Mesenchymal stem cell (in vitro differentiated cells and primary cell): ENCODE measurements around the gene ZNF804B.

Experiments used
- DNase-seq: peaks from one replicate; pipeline ENCODE4 v3.0.0-alpha.2; 2013
- H2AFZ ChIP-seq: one replicate; pipeline ENCODE4 v1.6.1; 2013; ENCODE audit warnings: low read depth, mild to moderate bottlenecking, control low read depth, inconsistent platforms, low read length, moderate library complexity
- H2AK5ac ChIP-seq: 2 replicates; pipeline ENCODE4 v1.6.1; 2013; ENCODE audit warnings: low read length, moderate library complexity, mild to moderate bottlenecking, inconsistent platforms; ENCODE audit not compliant: severe bottlenecking
- H2BK120ac ChIP-seq: one replicate; pipeline ENCODE4 v1.6.1; 2013; ENCODE audit warnings: low read depth, mild to moderate bottlenecking, inconsistent platforms, low read length, moderate library complexity
- H2BK12ac ChIP-seq, 2 experiments: one replicate each; pipeline ENCODE4 v1.6.1; 2013; ENCODE audit warnings: inconsistent platforms in 2 of 2, low read length in 2 of 2, mild to moderate bottlenecking in 2 of 2, moderate library complexity in 2 of 2, control low read depth in 1 of 2
- H2BK15ac ChIP-seq: one replicate; pipeline ENCODE4 v1.6.1; 2013; ENCODE audit warnings: mild to moderate bottlenecking, low read depth, inconsistent platforms; ENCODE audit not compliant: poor library complexity, severe bottlenecking
- H2BK5ac ChIP-seq: 2 replicates; pipeline ENCODE4 v1.6.1; 2013; ENCODE audit warnings: low read depth, mild to moderate bottlenecking, low read length, control low read depth, inconsistent platforms; ENCODE audit not compliant: poor library complexity, severe bottlenecking
- H3K14ac ChIP-seq, 2 experiments: one replicate each; pipeline ENCODE4 v1.6.1; 2013; ENCODE audit warnings: inconsistent platforms in 2 of 2, low read length in 2 of 2, control low read depth in 1 of 2, mild to moderate bottlenecking in 1 of 2, moderate library complexity in 1 of 2
- H3K18ac ChIP-seq, 2 experiments: one replicate each; pipeline ENCODE4 v1.6.1; 2013; ENCODE audit warnings: inconsistent platforms in 2 of 2, low read length in 2 of 2, control low read depth in 1 of 2, low read depth in 1 of 2, mild to moderate bottlenecking in 1 of 2
- H3K23ac ChIP-seq, 2 experiments: one replicate each; pipeline ENCODE4 v1.6.1; 2013; ENCODE audit warnings: inconsistent platforms in 2 of 2, low read length in 2 of 2, mild to moderate bottlenecking in 2 of 2, moderate library complexity in 2 of 2, control low read depth in 1 of 2
- H3K27ac ChIP-seq: 2 replicates; pipeline ENCODE4 v1.5.1; 2013; ENCODE audit warnings: mild to moderate bottlenecking, moderate library complexity, low read length, control low read depth, inconsistent platforms; ENCODE audit not compliant: poor library complexity, severe bottlenecking
- H3K27me3 ChIP-seq, 2 experiments: 2 replicates each; pipeline versions ENCODE4 v1.6.1 to v1.7.0; 2013; ENCODE audit warnings: low read length in 2 of 2, mild to moderate bottlenecking in 2 of 2, moderate library complexity in 2 of 2, control low read depth in 1 of 2, inconsistent platforms in 1 of 2; ENCODE audit not compliant: control insufficient read depth in 1 of 2, insufficient read depth in 1 of 2
- H3K36me3 ChIP-seq, 2 experiments: 2 replicates each; pipeline versions ENCODE4 v1.6.1 to v1.7.0; 2013; ENCODE audit warnings: low read length in 2 of 2, control low read depth in 1 of 2, inconsistent platforms in 1 of 2, low read depth in 1 of 2, mild to moderate bottlenecking in 1 of 2; ENCODE audit not compliant: insufficient read depth in 2 of 2, control insufficient read depth in 1 of 2
- H3K4ac ChIP-seq, 2 experiments: one replicate each; pipeline ENCODE4 v1.6.1; 2013; ENCODE audit warnings: inconsistent platforms in 2 of 2, low read length in 2 of 2, mild to moderate bottlenecking in 2 of 2, moderate library complexity in 2 of 2, control low read depth in 1 of 2, low read depth in 1 of 2
- H3K4me1 ChIP-seq: 2 replicates; pipeline ENCODE4 v1.6.1; 2013; ENCODE audit warnings: low read depth, low read length, control low read depth; ENCODE audit not compliant: control insufficient read depth, insufficient read depth
- H3K4me2 ChIP-seq: 2 replicates; pipeline ENCODE4 v1.6.1; 2013; ENCODE audit warnings: low read length, mild to moderate bottlenecking, inconsistent platforms; ENCODE audit not compliant: poor library complexity, severe bottlenecking
- H3K4me3 ChIP-seq, 2 experiments: 2 replicates each; pipeline versions ENCODE4 v1.5.1 to v1.7.0; 2013; ENCODE audit warnings: low read length in 2 of 2, mild to moderate bottlenecking in 2 of 2, control low read depth in 1 of 2, low read depth in 1 of 2; ENCODE audit not compliant: insufficient read depth in 1 of 2
- H3K79me1 ChIP-seq: replicated peaks from 2 replicates; pipeline ENCODE4 v1.6.1; 2013; ENCODE audit warnings: mild to moderate bottlenecking, control low read depth, low read length, inconsistent platforms; ENCODE audit not compliant: poor library complexity, severe bottlenecking
- H3K9ac ChIP-seq: 2 replicates; pipeline ENCODE4 v1.7.0; 2013; ENCODE audit warnings: mild to moderate bottlenecking, low read length, moderate library complexity
- H3K9me3 ChIP-seq: 2 replicates; pipeline ENCODE4 v1.7.0; 2013; ENCODE audit warnings: mild to moderate bottlenecking, low read length; ENCODE audit not compliant: control insufficient read depth
- H4K8ac ChIP-seq: one replicate; pipeline ENCODE4 v1.6.1; 2013; ENCODE audit warnings: inconsistent platforms, mild to moderate bottlenecking, low read length, moderate library complexity
- H4K91ac ChIP-seq: one replicate; pipeline ENCODE4 v1.6.1; 2013; ENCODE audit warnings: mild to moderate bottlenecking, low read length, inconsistent platforms
- WGBS: methylation state at CpG from one replicate; pipeline ENCODE4 v1.1.7; 2013; ENCODE audit warnings: mixed read lengths; 5-methylcytosine and 5-hydroxymethylcytosine counted together

ZNF804B gene

GRCh38 chr7:88761779-88762178 lies 2.3 kb downstream of the ZNF804B start:
- Histone ChIP-seq H3K4me3 (no peak overlapping the region), H3K4ac (no peak overlapping the region), H2AFZ (no peak overlapping the region), H2BK15ac (no peak overlapping the region), H4K91ac (no peak overlapping the region), H3K79me1 (no peaks in the 10 kb centered on the region), H3K27ac (no peak overlapping the region), H3K23ac (no peak overlapping the region), H3K9ac (no peak overlapping the region), H3K27me3 (peaks cover 28 to 46% of the 10 kb centered on the region in 2 experiments), H2AK5ac (no peak overlapping the region), H2BK5ac (no peak overlapping the region), H3K18ac (no peak overlapping the region), H3K4me1 (peaks cover 12% of the 10 kb centered on the region), H3K4me2 (no peak overlapping the region), H3K36me3 (no peaks in the 10 kb centered on the region), H3K14ac (no peak overlapping the region), H3K9me3 (no peaks in the 10 kb centered on the region), H4K8ac (no peak overlapping the region), H2BK12ac (no peak overlapping the region), H2BK120ac (no peak overlapping the region)
- DNase-seq: no peak
- WGBS: 43% methylated on average over 1 of the region's 1 CpG

GRCh38 chr7:88771417-88771816 lies 11.9 kb downstream of the ZNF804B start:
- Histone ChIP-seq H3K4me2 (no peak overlapping the region), H3K4ac (no peak overlapping the region), H3K18ac (no peak overlapping the region), H2BK12ac (no peak overlapping the region), H2AK5ac (no peak overlapping the region), H3K9me3 (no peaks in the 10 kb centered on the region), H3K27ac (no peak overlapping the region), H3K4me1 (no peaks in the 10 kb centered on the region), H2AFZ (no peak overlapping the region), H3K79me1 (no peaks in the 10 kb centered on the region), H3K27me3 (no peaks in the 10 kb centered on the region), H3K9ac (no peak overlapping the region), H2BK5ac (no peak overlapping the region), H4K91ac (no peak overlapping the region), H3K36me3 (no peaks in the 10 kb centered on the region), H2BK120ac (no peak overlapping the region), H3K14ac (no peak overlapping the region), H3K4me3 (no peak overlapping the region), H3K23ac (no peak overlapping the region), H2BK15ac (no peak overlapping the region), H4K8ac (no peak overlapping the region)
- no CpG with 5 or more reads among the region's 1 CpG for WGBS
- no peak for DNase-seq

GRCh38 chr7:88772776-88773175 lies 13.3 kb downstream of the ZNF804B start:
- H3K23ac ChIP-seq: no peak overlapping the region
- DNase-seq: no peak
- H3K27me3 ChIP-seq: no peaks in the 10 kb centered on the region
- no peak overlapping the region for H3K14ac ChIP-seq
- H3K4me3 ChIP-seq: no peak overlapping the region
- H3K9me3 ChIP-seq: no peaks in the 10 kb centered on the region
- H2BK15ac ChIP-seq: no peak overlapping the region
- no peak overlapping the region for H4K91ac ChIP-seq
- H2BK12ac ChIP-seq: no peak overlapping the region
- no peaks in the 10 kb centered on the region for H3K79me1 ChIP-seq
- H2BK120ac ChIP-seq: no peak overlapping the region
- H3K27ac ChIP-seq: no peak overlapping the region
- no peak overlapping the region for H3K4me2 ChIP-seq
- no peak overlapping the region for H3K4ac ChIP-seq
- no peaks in the 10 kb centered on the region for H3K36me3 ChIP-seq
- H3K4me1 ChIP-seq: no peaks in the 10 kb centered on the region
- no peak overlapping the region for H3K18ac ChIP-seq
- H2BK5ac ChIP-seq: no peak overlapping the region
- H3K9ac ChIP-seq: no peak overlapping the region
- no peak overlapping the region for H2AFZ ChIP-seq
- H4K8ac ChIP-seq: no peak overlapping the region
- no peak overlapping the region for H2AK5ac ChIP-seq

- Histone ChIP-seq H3K23ac (no peak overlapping the region), H3K27ac (no peak overlapping the region), H4K8ac (no peak overlapping the region), H3K9ac (no peak overlapping the region), H2BK5ac (no peak overlapping the region), H2BK15ac (no peak overlapping the region), H3K4me2 (no peak overlapping the region), H2BK12ac (no peak overlapping the region), H3K14ac (no peak overlapping the region), H3K4ac (no peak overlapping the region), H3K4me1 (no peaks in the 10 kb centered on the region), H3K4me3 (no peak overlapping the region), H2AFZ (no peak overlapping the region), H3K27me3 (no peaks in the 10 kb centered on the region), H3K9me3 (no peaks in the 10 kb centered on the region), H4K91ac (no peak overlapping the region), H2AK5ac (no peak overlapping the region), H3K18ac (no peak overlapping the region), H3K36me3 (no peaks in the 10 kb centered on the region), H2BK120ac (no peak overlapping the region), H3K79me1 (no peaks in the 10 kb centered on the region)
- no peak for DNase-seq
These were observed 16.3 kb downstream of the ZNF804B start for GRCh38 chr7:88775838-88776237.
